ENCODE results near the gene DISP1. TPM values are rescaled to one million over a fixed set of nuclear protein-coding genes. Genes with fewer than 3 reads are reported as not detected.

DISP1 gene
- total and polyA plus RNA-seq, 2 experiments from 2014 or later: 2.6 to 3.1 TPM

DNA sequence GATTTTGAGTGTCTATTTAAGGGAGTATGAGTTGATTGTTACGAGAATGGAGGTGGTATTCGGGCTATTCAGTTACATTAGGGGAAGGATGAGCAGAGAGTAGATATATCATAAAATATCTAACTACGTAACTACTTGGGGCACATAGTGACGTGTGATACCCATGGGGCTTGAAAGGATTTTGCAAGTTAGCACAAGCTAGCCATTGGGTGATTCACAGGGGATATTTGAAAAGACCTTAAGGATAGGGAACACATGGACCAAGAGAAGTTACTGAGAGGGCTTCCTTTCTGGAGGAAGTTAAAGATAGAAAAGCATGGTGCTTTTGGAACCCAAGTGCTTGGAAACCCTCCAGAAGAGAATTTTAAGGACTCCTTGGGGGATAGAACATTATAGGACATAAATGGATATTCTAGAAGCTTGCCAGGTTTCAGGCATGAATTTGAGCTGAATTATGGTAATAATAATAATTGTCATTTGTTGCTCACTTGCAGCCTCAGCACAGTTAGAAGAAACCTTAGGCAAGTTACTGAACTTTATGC lies 5.4 kb downstream of the DISP1 start:
- Histone ChIP-seq H3K4me2 (ENCODE audit: unreplicated experiment) (no peak overlapping the region), H3K27me3 (replicated peaks; ENCODE audit: insufficient read depth) (no peaks in the 10 kb centered on the region), H2AFZ (no peak overlapping the region), H3K36me3 (ENCODE audit: low read depth) (no peaks in the 10 kb centered on the region), H3F3A (ENCODE audit: insufficient read depth) (peaks cover 37% of the 10 kb centered on the region), H3K4me1 (ENCODE audit: insufficient read depth) (peaks cover 35% of the 10 kb centered on the region), H3K9ac (no peak overlapping the region), H3K27ac (no peak overlapping the region), H3K9me3 (ENCODE audit: low read depth) (no peaks in the 10 kb centered on the region), H3K79me2 (ENCODE audit: insufficient read depth) (peaks cover 69% of the 10 kb centered on the region), H3K4me3 (no peak overlapping the region), H3K9me2 (ENCODE audit: insufficient read depth) (no peaks in the 10 kb centered on the region), H4K20me1 (ENCODE audit: insufficient read depth) (no peaks in the 10 kb centered on the region)
- TF ChIP-seq EZH2phosphoT487 (IDR thresholded peaks at IDR 0.05; ENCODE audit: insufficient read depth, low read depth): no peak
- TF ChIP-seq EZH2 (IDR thresholded peaks at IDR 0.05; ENCODE audit: insufficient read depth, poor library complexity, severe bottlenecking): no peak
- in situ Hi-C loops (cut with MboI): no loop called here
- 85 to 89% methylated on average over 4 of the region's 4 CpGs for WGBS, 2 experiments (ENCODE audit: low coverage in 1 of 2, low lambda C conversion rate in 2 of 2, missing lambda C conversion rate in 2 of 2)
- DNase-seq: no peak

DNA sequence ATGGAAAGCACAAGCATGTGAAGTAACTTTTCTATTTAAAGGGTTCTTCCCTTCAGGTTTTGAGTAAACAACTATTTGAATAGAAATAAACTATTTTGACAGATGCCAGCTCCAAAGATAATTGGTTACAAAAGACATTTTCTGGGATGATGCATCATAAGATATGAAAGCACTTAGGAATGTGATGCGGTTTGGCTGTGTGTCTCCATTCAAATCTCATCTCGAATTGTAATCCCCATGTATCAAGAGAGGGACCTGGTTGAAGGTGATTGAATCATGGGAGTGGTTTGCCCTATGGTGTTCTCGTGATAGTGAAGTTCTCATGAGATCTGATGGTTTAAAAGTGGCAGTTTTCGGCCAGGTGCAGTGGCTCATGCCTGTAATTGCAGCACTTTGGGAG lies 6.4 kb downstream of the DISP1 start:
- WGBS, 2 experiments (ENCODE audit: low coverage in 1 of 2, low lambda C conversion rate in 2 of 2, missing lambda C conversion rate in 2 of 2): 46 to 47% methylated on average over 4 of the region's 4 CpGs
- in situ Hi-C loops (cut with MboI): no loop called here
- peaks cover 30% of the 10 kb centered on the region for H3F3A ChIP-seq (ENCODE audit: insufficient read depth)

DNA sequence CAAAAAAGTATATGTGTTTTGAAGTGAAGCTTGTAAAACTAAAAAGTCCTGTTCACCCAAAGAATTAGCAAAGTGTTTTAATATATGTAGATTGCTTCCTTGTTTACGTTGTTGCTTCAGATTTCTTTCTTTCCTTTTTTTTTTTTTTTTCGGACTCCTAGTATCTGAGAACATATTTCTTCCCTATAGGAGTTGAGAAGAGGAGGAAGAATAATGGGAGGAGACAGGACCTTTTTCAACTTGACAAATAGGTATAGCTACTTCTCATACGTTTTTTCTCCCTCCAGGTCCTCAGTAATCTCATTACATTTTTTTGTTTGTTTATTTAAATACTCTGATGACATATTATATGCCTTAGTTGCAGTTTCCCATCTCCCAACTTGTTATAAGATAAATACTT lies 8.9 kb downstream of the DISP1 start:
- peaks cover 10% of the 10 kb centered on the region; the same call in 1 of the 2 replicates for H3F3A ChIP-seq (ENCODE audit: insufficient read depth)
- no peak overlapping the region for H3K27ac ChIP-seq
- H3K4me3 ChIP-seq: no peak overlapping the region
- H3K79me2 ChIP-seq (ENCODE audit: insufficient read depth): peaks cover 59% of the 10 kb centered on the region
- H3K9me2 ChIP-seq (ENCODE audit: insufficient read depth): no peaks in the 10 kb centered on the region
- WGBS, 2 experiments (ENCODE audit: low coverage in 1 of 2, low lambda C conversion rate in 2 of 2, missing lambda C conversion rate in 2 of 2): 79 to 86% methylated on average over 3 of the region's 3 CpGs
- DNase-seq: no peak
- H2AFZ ChIP-seq: no peak overlapping the region
- TF ChIP-seq EZH2phosphoT487 (IDR thresholded peaks at IDR 0.05; ENCODE audit: insufficient read depth, low read depth) (no peak), EZH2 (IDR thresholded peaks at IDR 0.05; ENCODE audit: insufficient read depth, poor library complexity, severe bottlenecking) (no peak)
- H3K4me1 ChIP-seq (ENCODE audit: insufficient read depth): peaks cover 12% of the 10 kb centered on the region
- no peaks in the 10 kb centered on the region for H4K20me1 ChIP-seq (ENCODE audit: insufficient read depth)
- H3K27me3 ChIP-seq (replicated peaks; ENCODE audit: insufficient read depth): no peaks in the 10 kb centered on the region
- H3K9me3 ChIP-seq (ENCODE audit: low read depth): no peaks in the 10 kb centered on the region
- in situ Hi-C loops (cut with MboI): no loop called here
- no peak overlapping the region for H3K9ac ChIP-seq
- no peaks in the 10 kb centered on the region for H3K36me3 ChIP-seq (ENCODE audit: low read depth)
- no peak overlapping the region for H3K4me2 ChIP-seq (ENCODE audit: unreplicated experiment)

More for the DNA sequence above, 6.4 kb downstream of the DISP1 start:
- H3K4me3 ChIP-seq: no peak overlapping the region
- H2AFZ ChIP-seq: no peak overlapping the region
- H4K20me1 ChIP-seq (ENCODE audit: insufficient read depth): no peaks in the 10 kb centered on the region
- H3K9me2 ChIP-seq (ENCODE audit: insufficient read depth): no peaks in the 10 kb centered on the region
- peak; percentile 69 for DNase-seq
- H3K9ac ChIP-seq: no peak overlapping the region
- H3K36me3 ChIP-seq (ENCODE audit: low read depth): no peaks in the 10 kb centered on the region
- H3K27ac ChIP-seq: no peak overlapping the region
- H3K4me1 ChIP-seq (ENCODE audit: insufficient read depth): peaks cover 33% of the 10 kb centered on the region
- H3K27me3 ChIP-seq (replicated peaks; ENCODE audit: insufficient read depth): no peaks in the 10 kb centered on the region
- peaks cover 72% of the 10 kb centered on the region for H3K79me2 ChIP-seq (ENCODE audit: insufficient read depth)
- H3K4me2 ChIP-seq (ENCODE audit: unreplicated experiment): peak overlapping the region; percentile 3
- no peak for TF ChIP-seq EZH2phosphoT487 (IDR thresholded peaks at IDR 0.05; ENCODE audit: insufficient read depth, low read depth)
- no peak for TF ChIP-seq EZH2 (IDR thresholded peaks at IDR 0.05; ENCODE audit: insufficient read depth, poor library complexity, severe bottlenecking)
- no peaks in the 10 kb centered on the region for H3K9me3 ChIP-seq (ENCODE audit: low read depth)

DNA sequence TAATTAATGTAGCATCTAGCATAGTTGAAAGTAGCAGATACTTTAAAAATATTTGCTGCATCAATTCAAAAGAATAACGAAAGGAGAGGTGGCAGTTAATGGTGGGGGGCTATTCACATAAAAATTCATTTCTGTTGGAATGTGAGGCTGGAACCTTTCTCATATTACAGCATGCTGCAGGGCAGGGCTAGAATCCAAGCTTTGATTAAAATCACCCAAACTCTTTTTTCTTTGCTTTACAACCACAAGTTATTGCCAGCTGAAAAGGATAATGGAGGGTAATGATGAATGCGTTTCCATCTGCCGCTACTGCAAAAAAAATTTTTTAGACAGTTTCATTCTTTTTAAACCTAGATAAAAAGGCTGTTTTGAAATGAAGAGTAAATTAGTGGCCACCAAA lies 9.8 kb downstream of the DISP1 start:
- Histone ChIP-seq H4K20me1 (ENCODE audit: insufficient read depth) (no peaks in the 10 kb centered on the region), H3K27me3 (replicated peaks; ENCODE audit: insufficient read depth) (no peaks in the 10 kb centered on the region), H3K4me1 (ENCODE audit: insufficient read depth) (peaks cover 12% of the 10 kb centered on the region), H3K4me3 (no peak overlapping the region), H3F3A (ENCODE audit: insufficient read depth) (peaks cover 10% of the 10 kb centered on the region; the same call in 1 of the 2 replicates), H3K79me2 (ENCODE audit: insufficient read depth) (peaks cover 51% of the 10 kb centered on the region), H3K27ac (no peak overlapping the region), H3K9ac (no peak overlapping the region), H2AFZ (no peak overlapping the region), H3K36me3 (ENCODE audit: low read depth) (no peaks in the 10 kb centered on the region), H3K9me3 (ENCODE audit: low read depth) (no peaks in the 10 kb centered on the region), H3K4me2 (ENCODE audit: unreplicated experiment) (no peak overlapping the region), H3K9me2 (ENCODE audit: insufficient read depth) (no peaks in the 10 kb centered on the region)
- 22 to 28% methylated on average over 3 of the region's 3 CpGs for WGBS, 2 experiments (ENCODE audit: low coverage in 1 of 2, low lambda C conversion rate in 2 of 2, missing lambda C conversion rate in 2 of 2)
- in situ Hi-C loops (cut with MboI): no loop called here
- DNase-seq: no peak
- TF ChIP-seq EZH2 (IDR thresholded peaks at IDR 0.05; ENCODE audit: insufficient read depth, poor library complexity, severe bottlenecking) (no peak), EZH2phosphoT487 (IDR thresholded peaks at IDR 0.05; ENCODE audit: insufficient read depth, low read depth) (no peak)

DNA sequence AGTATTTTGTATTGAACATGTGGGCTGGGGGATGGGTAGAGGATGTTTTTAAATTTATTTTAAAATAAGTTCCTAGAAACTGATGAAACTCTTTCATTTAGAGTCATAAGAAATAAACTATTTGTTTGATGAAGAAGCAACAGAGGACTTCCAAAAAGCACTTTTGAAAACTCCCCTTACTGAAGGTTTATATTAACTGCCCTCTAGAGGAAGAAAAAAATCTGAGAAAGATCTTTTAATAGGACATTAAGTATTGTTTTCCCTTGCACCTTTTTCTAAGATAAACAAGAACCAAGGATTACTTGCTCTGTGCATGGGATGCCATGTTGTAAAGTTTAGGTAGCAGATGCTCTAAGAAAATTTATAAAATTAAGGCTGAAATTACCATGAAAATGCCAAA lies 14.1 kb downstream of the DISP1 start:
- Histone ChIP-seq H3K9me2 (ENCODE audit: insufficient read depth) (no peaks in the 10 kb centered on the region), H2AFZ (no peak overlapping the region), H3K36me3 (ENCODE audit: low read depth) (no peaks in the 10 kb centered on the region), H3K4me1 (ENCODE audit: insufficient read depth) (peaks cover 4% of the 10 kb centered on the region; the same call in 1 of the 2 replicates), H3K9me3 (ENCODE audit: low read depth) (no peaks in the 10 kb centered on the region), H3K79me2 (ENCODE audit: insufficient read depth) (peaks cover 29% of the 10 kb centered on the region), H3K4me2 (ENCODE audit: unreplicated experiment) (no peak overlapping the region), H3K27me3 (replicated peaks; ENCODE audit: insufficient read depth) (no peaks in the 10 kb centered on the region), H3K9ac (no peak overlapping the region), H3F3A (ENCODE audit: insufficient read depth) (no peaks in the 10 kb centered on the region), H3K27ac (no peak overlapping the region), H3K4me3 (no peak overlapping the region), H4K20me1 (ENCODE audit: insufficient read depth) (no peaks in the 10 kb centered on the region)
- DNase-seq: peak; percentile 22
- in situ Hi-C loops (cut with MboI): no loop called here
- TF ChIP-seq EZH2 (IDR thresholded peaks at IDR 0.05; ENCODE audit: insufficient read depth, poor library complexity, severe bottlenecking): no peak
- no peak for TF ChIP-seq EZH2phosphoT487 (IDR thresholded peaks at IDR 0.05; ENCODE audit: insufficient read depth, low read depth)

Measured in GM23248 (cell line).